ENCODE data around the gene MBD4. TPM values are rescaled to one million over a fixed set of nuclear protein-coding genes. Genes with fewer than 3 reads are reported as not detected.

Gene MBD4
- total and polyA plus RNA-seq, 2 donors (not counting 1 experiment from before 2014, with no cell fraction given), result 95.7 to 140 TPM

GRCh38 chr3:129412542-129413198 is 27.1 kb downstream of the MBD4 start:
- H3K9me3 ChIP-seq (ENCODE audit: control extremely low read depth in 1 of 3, control insufficient read depth in 2 of 3, insufficient read depth in 1 of 3, low read length in 2 of 3), result peaks cover 0 to 4% (median 0%) of the 10 kb centered on the region in 3 donors
- peaks cover 14% of the 10 kb centered on the region for H3K4me1 Mint-ChIP-seq
- intact Hi-C loops (cut with micrococcal nuclease), result no loop called here
- WGBS (ENCODE audit: insufficient coverage), result 100% methylated on average over 5 of the region's 6 CpGs
- no peak overlapping the region for H2AFZ ChIP-seq (ENCODE audit: insufficient read depth, low read depth, low read length, poor library complexity, severe bottlenecking)
- H3K4me3 ChIP-seq (ENCODE audit: control extremely low read depth in 1 of 5, extremely low read depth in 1 of 5, insufficient read depth in 1 of 5, low read depth in 2 of 5, low read length in 4 of 5), result no peak overlapping the region
- H3K27me3 ChIP-seq (replicated peaks in 1 of 4; ENCODE audit: control extremely low read depth in 1 of 4, control insufficient read depth in 3 of 4, insufficient read depth in 4 of 4, low read length in 3 of 4), result no peaks in the 10 kb centered on the region
- no peaks in the 10 kb centered on the region for H3K79me2 ChIP-seq (ENCODE audit: control insufficient read depth, insufficient read depth, low read length)
- POLR2A ChIA-PET, result no interaction called here
- H3K4me2 ChIP-seq (replicated peaks; ENCODE audit: low read depth, low read length, poor library complexity, severe bottlenecking), result no peak overlapping the region
- no peak overlapping the region for H3K27ac ChIP-seq (ENCODE audit: low read length in 2 of 2)
- no peaks in the 10 kb centered on the region for H3K36me3 ChIP-seq (replicated peaks in 1 of 2; ENCODE audit: control extremely low read depth in 1 of 2, control insufficient read depth in 1 of 2, extremely low read depth in 1 of 2, insufficient read depth in 2 of 2, low read length in 1 of 2)
- no peak overlapping the region for H3K9ac ChIP-seq (ENCODE audit: low read length)
- H3K4me1 ChIP-seq (ENCODE audit: control insufficient read depth in 2 of 2, insufficient read depth in 2 of 2, low read length in 2 of 2), result peaks cover 0 to 9% of the 10 kb centered on the region in 2 donors
- no peaks in the 10 kb centered on the region for H4K20me1 ChIP-seq (ENCODE audit: control insufficient read depth, insufficient read depth, low read length, poor library complexity, severe bottlenecking)
- H3K27me3 Mint-ChIP-seq, result no peaks in the 10 kb centered on the region
- no peak for DNase-seq
- TF ChIP-seq EZH2 (IDR thresholded peaks at IDR 0.05; ENCODE audit: borderline replicate concordance, insufficient read depth, low read depth, low read length, poor library complexity, severe bottlenecking), result no peak
- no peak for TF ChIP-seq CTCF (IDR thresholded peaks at IDR 0.05)
- no peak overlapping the region for H3K4me3 Mint-ChIP-seq
- CTCF ChIA-PET, result interaction anchor here (0.6 to 1.7 kb wide), 2 partner anchors 13 to 15 kb away, joined by 6 to 8 read pairs; no protein-coding TSS in a partner anchor
- H3K27ac Mint-ChIP-seq, result no peak overlapping the region
- ATAC-seq (ENCODE audit: low read depth), result no peak
- no peaks in the 10 kb centered on the region for H3K9me3 Mint-ChIP-seq (ENCODE audit: insufficient read depth)

GRCh38 chr3:129410971-129411370 is 28.8 kb downstream of the MBD4 start:
- H4K20me1 ChIP-seq (ENCODE audit: control insufficient read depth, insufficient read depth, low read length, poor library complexity, severe bottlenecking), result no peaks in the 10 kb centered on the region
- intact Hi-C loops (cut with micrococcal nuclease), result no loop called here
- ATAC-seq (ENCODE audit: low read depth) (no peak), DNase-seq (no peak)
- no peak overlapping the region for H3K9ac ChIP-seq (ENCODE audit: low read length)
- Mint-ChIP-seq H3K27ac (no peak overlapping the region), H3K4me1 (peaks cover 14% of the 10 kb centered on the region), H3K27me3 (no peaks in the 10 kb centered on the region), H3K4me3 (no peak overlapping the region), H3K9me3 (ENCODE audit: insufficient read depth) (no peaks in the 10 kb centered on the region)
- WGBS (ENCODE audit: insufficient coverage), result 98% methylated on average over 13 of the region's 17 CpGs
- H3K79me2 ChIP-seq (ENCODE audit: control insufficient read depth, insufficient read depth, low read length), result no peaks in the 10 kb centered on the region
- H3K4me2 ChIP-seq (replicated peaks; ENCODE audit: low read depth, low read length, poor library complexity, severe bottlenecking), result no peak overlapping the region
- no peaks in the 10 kb centered on the region for H3K27me3 ChIP-seq (replicated peaks in 1 of 4; ENCODE audit: control extremely low read depth in 1 of 4, control insufficient read depth in 3 of 4, insufficient read depth in 4 of 4, low read length in 3 of 4)
- no peak for TF ChIP-seq EZH2 (IDR thresholded peaks at IDR 0.05; ENCODE audit: borderline replicate concordance, insufficient read depth, low read depth, low read length, poor library complexity, severe bottlenecking)
- TF ChIP-seq CTCF (IDR thresholded peaks at IDR 0.05), result no peak
- POLR2A ChIA-PET, result no interaction called here
- H3K4me3 ChIP-seq (ENCODE audit: control extremely low read depth in 1 of 5, extremely low read depth in 1 of 5, insufficient read depth in 1 of 5, low read depth in 2 of 5, low read length in 4 of 5), result no peak overlapping the region
- H3K27ac ChIP-seq (ENCODE audit: low read length in 2 of 2), result no peak overlapping the region
- H2AFZ ChIP-seq (ENCODE audit: insufficient read depth, low read depth, low read length, poor library complexity, severe bottlenecking), result no peak overlapping the region
- peaks cover 0 to 9% of the 10 kb centered on the region in 2 donors for H3K4me1 ChIP-seq (ENCODE audit: control insufficient read depth in 2 of 2, insufficient read depth in 2 of 2, low read length in 2 of 2)
- peaks cover 0 to 4% (median 0%) of the 10 kb centered on the region in 3 donors for H3K9me3 ChIP-seq (ENCODE audit: control extremely low read depth in 1 of 3, control insufficient read depth in 2 of 3, insufficient read depth in 1 of 3, low read length in 2 of 3)
- CTCF ChIA-PET, result no interaction called here
- no peaks in the 10 kb centered on the region for H3K36me3 ChIP-seq (replicated peaks in 1 of 2; ENCODE audit: control extremely low read depth in 1 of 2, control insufficient read depth in 1 of 2, extremely low read depth in 1 of 2, insufficient read depth in 2 of 2, low read length in 1 of 2)
